ENCODE measurements around the gene ADGRE1.

- no peak for TF ChIP-seq CTCF (IDR thresholded peaks at IDR 0.05; ENCODE audit: insufficient read depth, low read length, poor library complexity, severe bottlenecking)
- TF ChIP-seq EZH2phosphoT487 (conservative IDR thresholded peaks at IDR 0.05; ENCODE audit: low read length) = no peak
Measured at GRCh38 chr19:6935069-6935468, 47.7 kb downstream of the ADGRE1 start.
